Cardiac fibroblast (primary cell): ENCODE results near the gene SULF2.

ENCODE experiments used
- DNase-seq, 2 donors: peaks; one replicate each; pipeline versions ENCODE4 v3.0.0 to v3.0.0-alpha.2; 2010; ENCODE audit warnings: low read depth in 2 of 2
- H3K4me3 ChIP-seq, 2 donors: replicated peaks in 1 of 2; 1 replicate in 1 of 2; 2 replicates in 1 of 2; pipeline ENCODE4 v1.5.1; 2011; ENCODE audit warnings: low read depth in 2 of 2, low read length in 2 of 2, mild to moderate bottlenecking in 2 of 2, moderate library complexity in 1 of 2
- CTCF ChIP-seq: IDR thresholded peaks from one replicate; pipeline ENCODE4 v1.5.1; 2011; ENCODE audit warnings: low read depth, mild to moderate bottlenecking, low read length, inconsistent platforms

SULF2 gene

GRCh38 chr20:47659904-47660601 lies 125.2 kb downstream of the SULF2 start:
- H3K4me3 ChIP-seq, result no peak overlapping the region
- no peak for TF ChIP-seq CTCF
- no peak for DNase-seq

GRCh38 chr20:47656318-47656717 lies 129.0 kb downstream of the SULF2 start:
- no peak for TF ChIP-seq CTCF
- no peak for DNase-seq
- no peak overlapping the region for H3K4me3 ChIP-seq

- no peak overlapping the region for H3K4me3 ChIP-seq
- no peak for TF ChIP-seq CTCF
- no peak for DNase-seq
Measured at GRCh38 chr20:47655635-47656034, 129.6 kb downstream of the SULF2 start.

GRCh38 chr20:47654370-47654769 lies 130.9 kb downstream of the SULF2 start:
- TF ChIP-seq CTCF, result no peak
- DNase-seq, result no peak

GRCh38 chr20:47653869-47654268 lies 131.4 kb downstream of the SULF2 start:
- no peak for TF ChIP-seq CTCF
- H3K4me3 ChIP-seq, result no peak overlapping the region
- DNase-seq, result no peak

More at GRCh38 chr20:47654370-47654769, 130.9 kb downstream of the SULF2 start:
- no peak overlapping the region for H3K4me3 ChIP-seq

- H3K4me3 ChIP-seq, result no peak overlapping the region
- TF ChIP-seq CTCF, result no peak
- no peak for DNase-seq
Measured at GRCh38 chr20:47652794-47653193, 132.5 kb downstream of the SULF2 start.

GRCh38 chr20:47652301-47652700 lies 133.0 kb downstream of the SULF2 start:
- no peak for DNase-seq
- H3K4me3 ChIP-seq, result no peak overlapping the region
- TF ChIP-seq CTCF, result no peak
